H1 (cell line): Measurements from ENCODE around the gene ANKRD24. TPM values are rescaled to one million over a fixed set of nuclear protein-coding genes. Genes with fewer than 3 reads are reported as not detected.

Source experiments
- BACH1 ChIP-seq: IDR thresholded peaks from 2 replicates; pipeline ENCODE4 v1.6.1; 2012; ENCODE audit warnings: low read length, improper control_type of control experiment
- CHD7 ChIP-seq: fragments of 300-600 bp; sonication (generic); IDR thresholded peaks from 2 replicates; pipeline ENCODE4 v1.7.1; 2012; ENCODE audit warnings: low read length, moderate library complexity, mild to moderate bottlenecking, inconsistent platforms; ENCODE audit not compliant: insufficient replicate concordance
- E2F6 ChIP-seq: IDR thresholded peaks from 2 replicates; pipeline ENCODE4 v1.6.1; 2012; ENCODE audit warnings: inconsistent platforms
- EGR1 ChIP-seq: IDR thresholded peaks from 2 replicates; pipeline ENCODE4 v1.6.1; 2011; ENCODE audit warnings: low read depth, low read length, borderline replicate concordance
- JUND ChIP-seq: IDR thresholded peaks from 2 replicates; pipeline ENCODE4 v1.6.1; 2011; ENCODE audit warnings: mild to moderate bottlenecking, improper control_type of control experiment, low read length
- MAX ChIP-seq: IDR thresholded peaks from 2 replicates; pipeline ENCODE4 v1.6.1; 2012; ENCODE audit warnings: inconsistent platforms
- POU5F1 ChIP-seq: IDR thresholded peaks from 2 replicates; pipeline ENCODE4 v1.6.1; 2011; ENCODE audit warnings: low read depth, mild to moderate bottlenecking, low read length, moderate library complexity
- SIN3A ChIP-seq, 2 experiments: IDR thresholded peaks in 1 of 2; conservative IDR thresholded peaks in 1 of 2; 2 replicates each; pipeline ENCODE4 v1.6.1; 2011 to 2012; ENCODE audit warnings: low read length in 2 of 2, improper control_type of control experiment in 1 of 2, low read depth in 1 of 2, mild to moderate bottlenecking in 1 of 2
- SP4 ChIP-seq: IDR thresholded peaks from 2 replicates; pipeline ENCODE4 v1.6.1; 2012; ENCODE audit warnings: low read length, inconsistent platforms
- TAF1 ChIP-seq: IDR thresholded peaks from 2 replicates; pipeline ENCODE4 v1.6.1; 2011; ENCODE audit warnings: mild to moderate bottlenecking, low read depth, low read length
- polyA plus RNA-seq, 7 experiments: library from polyadenylated mRNA; depleted of rRNA in 3 of 7; stranded (reverse) in 5 of 7; unstranded in 2 of 7; fragments of >200 nt in 5 of 7; fragments of 200-250 nt in 2 of 7; gene quantifications; 1 replicate in 5 of 7; 2 replicates in 1 of 7; 4 replicates in 1 of 7; pipeline versions ENCODE4 v1.2.1 to v1.2.3, GENCODE V29; 2011 to 2013; ENCODE audit warnings: missing spikeins in 2 of 7, mixed read lengths in 2 of 7
- total RNA-seq: library from RNA; stranded (reverse); fragmentation: NEBNext Ultra II Directional; extraction: Animal tissue kit (Norgen Biotek cat#: 25700); gene quantifications from 2 replicates; pipeline ENCODE4 v1.2.1, GENCODE V29; 2021

The ANKRD24 gene
- total and polyA plus RNA-seq, 2 of the 8 experiments (the other 6 are each of a cell fraction or from before 2014, with no cell fraction given): 7.6 to 14.1 TPM

GRCh38 chr19:4196587-4197148 is 14.2 kb downstream of the ANKRD24 start (continued):
- no peak for TF ChIP-seq CHD7
- TF ChIP-seq SP4: no peak
- TF ChIP-seq E2F6: no peak
- no peak for TF ChIP-seq MAX
- no peak for TF ChIP-seq BACH1
- TF ChIP-seq POU5F1: no peak
- no peak for TF ChIP-seq EGR1
- TF ChIP-seq SIN3A (conservative IDR thresholded peaks at IDR 0.05 in 1 of 2, IDR thresholded peaks at IDR 0.05 in 1 of 2; ENCODE audit: low read depth in 1 of 2, low read length in 2 of 2): no peak
- no peak for TF ChIP-seq TAF1
- no peak for TF ChIP-seq JUND
